NCI-H187 treated with DMSO at 0.1 percent for 48 hours (cell line): Measurements from ENCODE around the gene TECTB.
A peak's percentile ranks its signal among the peaks of the same experiment; 100 is the strongest.

ENCODE experiments used
- DNase-seq: peaks from one replicate; lab custom pipeline; 2025; lab: John Stamatoyannopoulos, UW

The TECTB gene

GRCh38 chr10:112311481-112311880, 28.3 kb downstream of the TECTB start:
- DNase-seq: no peak

GRCh38 chr10:112313234-112313633, 30.0 kb downstream of the TECTB start:
- no peak for DNase-seq

DNA sequence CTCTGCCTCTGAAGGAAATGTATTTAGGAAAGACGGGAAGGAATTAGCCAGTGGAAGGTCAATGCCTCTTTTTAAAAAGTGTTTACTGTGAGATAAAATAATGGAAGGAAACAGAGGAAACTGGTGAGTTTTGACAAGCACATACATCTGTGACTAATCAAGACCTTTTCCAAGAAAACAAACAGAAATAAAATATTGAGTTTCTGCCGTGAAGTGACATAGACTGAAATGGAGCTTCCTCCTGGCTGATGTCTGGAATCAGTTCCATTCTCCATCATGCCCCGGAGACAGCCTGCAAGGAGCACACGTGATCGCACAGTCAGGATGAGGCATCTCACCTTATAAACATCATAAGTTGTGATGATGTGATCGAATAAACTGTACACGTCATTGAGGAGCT, 30.7 kb downstream of the TECTB start:
- no peak for DNase-seq

DNA sequence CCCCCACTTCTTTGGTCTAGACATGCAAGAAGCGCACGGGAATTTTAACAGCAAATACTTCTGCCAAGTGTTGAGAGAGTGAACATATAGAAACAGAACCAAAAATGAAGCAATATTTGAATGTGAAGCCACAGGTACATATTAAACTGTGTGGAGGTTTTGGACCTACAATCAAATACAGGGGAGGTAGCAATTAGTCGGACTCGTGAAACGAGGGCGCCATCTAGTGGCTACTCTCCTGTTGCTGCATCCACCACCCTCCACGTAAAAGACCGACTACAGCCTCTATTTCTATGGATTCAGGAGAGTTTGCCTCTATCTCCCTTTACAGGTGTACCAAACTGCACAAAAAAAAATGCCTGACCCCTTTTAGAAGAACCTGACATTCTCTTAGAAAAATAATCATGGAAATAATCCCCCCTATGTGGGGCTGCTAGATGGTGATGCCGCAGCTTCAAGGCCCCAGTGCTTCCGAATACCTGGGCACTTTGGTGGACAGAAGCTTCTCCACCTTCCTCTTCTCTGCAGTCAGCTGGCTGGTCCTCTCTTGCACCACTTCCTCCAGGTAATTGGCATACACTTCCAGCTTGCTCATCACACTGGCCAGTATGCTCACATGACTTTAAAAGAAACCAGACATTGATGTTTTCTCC, 31.7 kb downstream of the TECTB start:
- peak; percentile 1 for DNase-seq

DNA sequence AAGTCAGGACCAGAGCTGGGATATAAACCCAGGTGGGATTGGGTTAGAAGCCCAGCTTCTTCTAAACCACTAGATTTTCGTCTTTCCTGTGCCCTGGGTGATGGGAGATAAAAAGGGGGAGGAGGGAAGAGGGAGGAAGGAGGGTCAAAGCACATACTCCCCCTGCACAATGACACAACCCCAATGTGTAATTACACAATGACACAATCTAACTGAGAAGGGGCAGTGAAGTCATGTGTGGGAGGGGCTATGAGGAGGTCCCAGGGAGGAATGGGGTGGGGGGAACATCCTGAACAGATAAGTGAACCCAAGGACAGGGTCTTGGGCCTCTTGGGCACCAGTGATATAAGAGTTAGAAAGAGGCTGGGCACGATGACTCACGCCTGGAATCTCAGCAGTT, 44.5 kb downstream of the TECTB start:
- DNase-seq: no peak

GRCh38 chr10:112330162-112330561, 47.0 kb downstream of the TECTB start:
- no peak for DNase-seq

- no peak for DNase-seq
Measured at GRCh38 chr10:112330607-112331160, 47.5 kb downstream of the TECTB start.

GRCh38 chr10:112332022-112332421, 48.8 kb downstream of the TECTB start:
- no peak for DNase-seq

DNA sequence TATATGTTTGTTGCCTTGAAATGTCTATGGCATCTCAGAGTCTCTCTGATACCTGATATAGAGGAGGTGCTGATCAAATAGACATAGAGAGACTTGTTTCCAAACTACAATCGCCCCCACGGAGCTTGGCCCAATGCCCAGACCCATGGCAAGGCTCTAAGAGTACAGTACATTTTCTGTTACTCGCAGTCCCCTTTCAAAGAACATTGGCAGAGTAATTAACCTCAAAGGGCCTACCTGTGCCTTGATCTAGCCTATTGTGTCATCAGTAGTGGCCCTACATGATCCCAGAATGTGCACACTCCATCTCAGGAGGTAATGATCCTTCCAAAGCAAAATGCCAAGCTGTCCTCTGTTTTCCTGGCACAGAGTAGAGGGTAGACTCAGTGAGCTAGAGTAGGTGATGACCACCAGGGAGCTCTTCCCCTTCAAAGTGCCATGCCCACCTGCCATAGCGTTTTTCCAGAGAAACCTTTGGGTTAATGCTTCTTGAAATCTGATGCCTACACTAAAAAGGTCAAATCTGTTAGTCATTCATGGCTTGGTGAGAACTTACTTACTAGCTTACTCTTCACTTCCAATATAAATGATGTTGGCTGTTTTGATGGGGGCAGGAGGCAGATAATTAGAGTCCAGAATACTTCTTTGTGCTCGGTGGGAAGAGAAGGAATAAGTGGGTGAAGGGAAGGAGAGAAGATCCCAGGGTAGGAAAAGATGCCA, 49.5 kb downstream of the TECTB start:
- DNase-seq: no peak

DNA sequence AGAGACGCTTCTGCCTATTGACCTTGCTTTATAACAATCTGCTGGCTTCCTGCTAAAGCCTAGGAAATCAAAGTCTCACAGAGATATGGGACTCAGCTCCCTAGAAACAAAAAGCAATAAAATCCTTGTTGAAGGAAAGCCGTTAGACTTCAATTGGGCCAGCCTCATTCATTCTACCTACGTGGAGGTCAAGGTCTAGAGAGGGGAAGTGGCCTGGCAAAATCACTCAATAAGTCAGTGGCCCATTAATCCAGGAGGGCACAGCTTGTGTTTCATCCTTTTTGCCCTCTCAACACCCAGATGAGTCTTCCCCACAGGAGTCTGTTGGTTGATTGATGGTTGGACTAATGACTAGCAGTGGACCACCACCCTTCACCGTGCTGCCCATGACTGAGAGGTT, 50.3 kb downstream of the TECTB start:
- no peak for DNase-seq

- DNase-seq: no peak
Measured at GRCh38 chr10:112335111-112335867, 52.1 kb downstream of the TECTB start.

DNA sequence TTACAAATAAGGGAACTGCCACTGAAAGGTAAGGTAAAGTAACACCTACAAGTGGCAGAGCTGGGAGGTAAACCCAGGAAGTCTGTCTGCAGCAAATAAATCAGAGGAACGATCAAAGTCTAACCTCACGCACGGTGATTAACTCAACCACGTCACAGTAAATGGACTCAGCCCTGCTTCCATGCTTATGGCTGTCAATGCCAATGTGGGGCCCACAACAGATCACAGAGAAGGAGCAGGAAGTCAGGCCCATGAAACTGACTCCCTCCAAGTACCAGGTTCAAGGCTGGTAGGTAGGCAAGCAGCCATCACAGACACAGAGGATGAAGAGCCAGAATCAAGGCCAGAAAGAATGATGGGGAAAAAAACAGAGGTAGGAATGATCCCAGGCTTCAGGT, 52.7 kb downstream of the TECTB start:
- no peak for DNase-seq

DNA sequence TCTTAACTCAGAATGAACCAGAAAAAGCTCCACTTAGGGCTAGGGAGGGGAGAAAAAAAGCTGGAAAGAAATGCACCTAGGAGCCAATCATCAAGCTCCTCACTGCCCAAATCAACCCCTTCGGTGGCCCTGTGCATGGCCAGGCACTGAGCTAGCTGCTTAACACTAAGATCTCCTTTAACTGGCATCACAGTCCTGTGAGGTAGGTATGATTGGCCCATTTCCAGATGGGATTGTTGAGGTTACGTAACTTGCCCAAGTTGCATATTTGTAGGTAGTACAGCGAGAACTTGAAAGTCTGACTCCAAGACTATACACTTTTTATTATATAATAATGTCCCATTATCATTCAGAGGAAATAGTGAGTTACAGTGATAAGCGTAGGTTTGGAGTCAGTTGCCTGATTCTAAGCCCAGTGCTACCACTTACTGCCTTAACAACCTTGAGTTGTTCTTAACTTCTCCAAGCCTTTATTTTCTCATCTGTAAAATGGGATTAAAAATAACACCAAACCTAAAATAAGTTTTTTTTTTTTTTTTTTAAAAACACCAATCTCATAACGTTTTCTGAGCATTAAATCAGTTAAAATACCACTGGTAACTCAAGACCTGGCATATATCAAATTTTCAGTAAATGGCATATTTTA, 53.5 kb downstream of the TECTB start:
- no peak for DNase-seq

GRCh38 chr10:112338957-112339356, 55.8 kb downstream of the TECTB start:
- DNase-seq: no peak

GRCh38 chr10:112340601-112341000, 57.4 kb downstream of the TECTB start:
- DNase-seq: no peak

GRCh38 chr10:112343056-112343806, 60.0 kb downstream of the TECTB start:
- no peak for DNase-seq

DNA sequence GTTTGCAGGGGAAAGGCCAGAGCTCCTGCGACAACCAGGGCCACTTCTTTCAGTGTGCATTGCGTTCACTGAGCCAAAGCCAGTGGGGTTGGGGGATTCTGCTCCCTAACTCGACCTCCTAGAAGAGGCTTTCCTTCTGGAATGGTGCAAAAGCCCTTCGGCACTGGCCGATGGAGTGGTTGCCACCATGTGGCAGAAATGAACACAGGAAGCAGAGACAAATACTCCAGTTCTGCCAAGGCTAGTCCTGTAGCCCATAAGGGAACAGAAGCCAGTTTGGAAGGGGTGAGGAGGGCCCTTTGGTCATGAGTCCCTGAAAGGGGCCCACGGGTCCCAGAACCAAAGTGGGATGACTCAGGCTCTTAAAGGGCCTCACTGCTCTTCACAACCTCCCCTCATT, 61.1 kb downstream of the TECTB start:
- DNase-seq: no peak

DNA sequence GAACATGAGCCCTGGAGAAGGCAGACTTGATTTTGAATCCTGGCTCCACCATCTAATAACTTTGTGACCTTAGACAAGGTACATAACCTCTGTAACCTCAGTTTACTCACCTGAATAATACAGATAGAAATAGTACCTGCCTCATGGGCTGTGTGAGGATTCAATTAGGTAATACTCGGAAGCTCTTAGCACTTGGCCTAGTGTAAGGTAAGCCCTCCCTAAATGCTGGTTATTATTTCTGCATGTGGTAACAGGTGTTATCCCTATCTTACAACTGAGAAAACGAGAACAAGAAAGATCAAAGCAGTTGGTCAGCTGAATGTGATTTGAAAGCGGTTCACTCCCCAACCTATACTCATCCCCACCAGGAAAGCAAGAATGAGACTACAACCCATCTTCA, 62.0 kb downstream of the TECTB start:
- no peak for DNase-seq

- no peak for DNase-seq
Measured at GRCh38 chr10:112345743-112346142, 62.5 kb downstream of the TECTB start.

- no peak for DNase-seq
Measured at GRCh38 chr10:112346774-112347173, 63.6 kb downstream of the TECTB start.
